SK-N-SH treated with all-trans-retinoic acid at 6 μM for 48 hours (cell line): ENCODE measurements around the gene REEP1.

ENCODE experiments used
- ATAC-seq: fragments of 200-7000 bp; cut with Tn5 transposase; 3 replicates; pipeline ENCODE4 v1.9.1; 2020; ENCODE audit warnings: mild to moderate bottlenecking, moderate library complexity
- CREB5 ChIP-seq: fragments of 250-450 bp; sonication (Bioruptor Pico); IDR thresholded peaks from 2 replicates; pipeline ENCODE4 v1.5.1; 2020; ENCODE audit warnings: low read depth, mild to moderate bottlenecking, moderate library complexity
- CSDC2 ChIP-seq: fragments of 250-450 bp; sonication (Bioruptor Pico); IDR thresholded peaks from 2 replicates; pipeline ENCODE4 v1.5.0; 2020; ENCODE audit warnings: mild to moderate bottlenecking, moderate library complexity
- CSRNP3 ChIP-seq: fragments of 250-450 bp; sonication (Bioruptor Pico); IDR thresholded peaks from 2 replicates; pipeline ENCODE4 v1.5.1; 2021; ENCODE audit warnings: mild to moderate bottlenecking, moderate library complexity
- ESRRG ChIP-seq: fragments of 250-450 bp; sonication (Bioruptor Pico); IDR thresholded peaks from 2 replicates; pipeline ENCODE4 v1.6.1; 2021; ENCODE audit warnings: mild to moderate bottlenecking
- GLIS3 ChIP-seq: fragments of 250-450 bp; sonication (Bioruptor Pico); IDR thresholded peaks from 2 replicates; pipeline ENCODE4 v1.5.0; 2020; ENCODE audit warnings: mild to moderate bottlenecking, moderate library complexity
- ISL1 ChIP-seq: fragments of 250-450 bp; sonication (Bioruptor Pico); IDR thresholded peaks from 2 replicates; pipeline ENCODE4 v2.1.2; 2022; ENCODE audit warnings: mild to moderate bottlenecking, moderate library complexity
- OSR1 ChIP-seq: fragments of 250-450 bp; sonication (Bioruptor Pico); IDR thresholded peaks from 2 replicates; pipeline ENCODE4 v1.8.0; 2022; ENCODE audit warnings: moderate library complexity, mild to moderate bottlenecking, inconsistent platforms
- PATZ1 ChIP-seq: fragments of 250-450 bp; sonication (Bioruptor Pico); IDR thresholded peaks from 2 replicates; pipeline ENCODE4 v1.8.0; 2020; ENCODE audit warnings: mild to moderate bottlenecking, moderate library complexity, borderline replicate concordance
- POU6F1 ChIP-seq: fragments of 250-450 bp; sonication (Bioruptor Pico); IDR thresholded peaks from 2 replicates; pipeline ENCODE4 v1.8.0; 2021; ENCODE audit warnings: low read depth, mild to moderate bottlenecking, moderate library complexity, borderline replicate concordance
- PPARA ChIP-seq: fragments of 250-450 bp; sonication (Bioruptor Pico); IDR thresholded peaks from 2 replicates; pipeline ENCODE4 v1.5.0; 2020; ENCODE audit warnings: mild to moderate bottlenecking, borderline replicate concordance
- RARB ChIP-seq: fragments of 250-450 bp; sonication (Bioruptor Pico); IDR thresholded peaks from 2 replicates; pipeline ENCODE4 v1.8.0; 2021; ENCODE audit warnings: mild to moderate bottlenecking, moderate library complexity
- SNAI2 ChIP-seq: fragments of 250-450 bp; sonication (Bioruptor Pico); IDR thresholded peaks from 2 replicates; pipeline ENCODE4 v1.5.0; 2020; ENCODE audit warnings: mild to moderate bottlenecking, moderate library complexity
- TSHZ2 ChIP-seq: fragments of 250-450 bp; sonication (Bioruptor Pico); IDR thresholded peaks from 2 replicates; pipeline ENCODE4 v1.5.0; 2020; ENCODE audit warnings: mild to moderate bottlenecking, moderate library complexity
- ZFP3 ChIP-seq: fragments of 250-450 bp; sonication (Bioruptor Pico); IDR thresholded peaks from 2 replicates; pipeline ENCODE4 v1.5.0; 2020; ENCODE audit warnings: mild to moderate bottlenecking, moderate library complexity
- ZFP30 ChIP-seq: fragments of 450-650 bp; formaldehyde crosslinking; IDR thresholded peaks from 2 replicates; pipeline ENCODE4 v1.5.0; 2022; ENCODE audit warnings: mild to moderate bottlenecking, moderate library complexity
- ZNF565 ChIP-seq: fragments of 450-650 bp; formaldehyde crosslinking; conservative IDR thresholded peaks from 2 replicates; pipeline ENCODE4 v1.5.0; 2020; ENCODE audit warnings: low read depth, mild to moderate bottlenecking, moderate library complexity
- ZNF8 ChIP-seq: fragments of 450-650 bp; formaldehyde crosslinking; IDR thresholded peaks from 2 replicates; pipeline ENCODE4 v1.5.0; 2020; ENCODE audit warnings: mild to moderate bottlenecking, moderate library complexity

REEP1 gene

GRCh38 chr2:86213056-86213455, 124.4 kb downstream of the REEP1 start:
- no peak for ATAC-seq
- TF ChIP-seq ESRRG (CRISPR knock-in tag) (no peak), GLIS3 (CRISPR knock-in tag) (no peak)
- TF ChIP-seq, all 23 proteins: peak for 0

GRCh38 chr2:86211796-86212188, 125.6 kb downstream of the REEP1 start:
- TF ChIP-seq ZNF565 (CRISPR knock-in tag), result no peak
- no peak for TF ChIP-seq ISL1 (CRISPR knock-in tag)
- no peak for TF ChIP-seq CSDC2 (CRISPR knock-in tag)
- no peak for TF ChIP-seq ZFP3 (CRISPR knock-in tag)
- no peak for TF ChIP-seq TSHZ2 (CRISPR knock-in tag)
- no peak for ATAC-seq

- no peak for TF ChIP-seq POU6F1 (CRISPR knock-in tag)
- no peak for ATAC-seq
These were observed 126.2 kb downstream of the REEP1 start for GRCh38 chr2:86211033-86211795.

GRCh38 chr2:86204458-86204857, 133.0 kb downstream of the REEP1 start:
- TF ChIP-seq ZNF565 (CRISPR knock-in tag), result no peak
- no peak for TF ChIP-seq SNAI2
- TF ChIP-seq PATZ1 (CRISPR knock-in tag), result no peak
- no peak for TF ChIP-seq CSRNP3 (CRISPR knock-in tag)
- no peak for TF ChIP-seq ZFP30
- TF ChIP-seq TSHZ2 (CRISPR knock-in tag), result no peak
- TF ChIP-seq ZNF8 (CRISPR knock-in tag), result no peak
- TF ChIP-seq OSR1, result no peak
- no peak for TF ChIP-seq ISL1 (CRISPR knock-in tag)
- TF ChIP-seq POU6F1 (CRISPR knock-in tag), result no peak
- TF ChIP-seq CSDC2 (CRISPR knock-in tag), result no peak
- no peak for TF ChIP-seq CREB5 (CRISPR knock-in tag)
- no peak for TF ChIP-seq PPARA (CRISPR knock-in tag)
- TF ChIP-seq ZFP3 (CRISPR knock-in tag), result no peak
- no peak for TF ChIP-seq RARB (CRISPR knock-in tag)
- TF ChIP-seq, all 23 proteins: peak for 0
- ATAC-seq, result no peak
